GM18499 (cell line): ENCODE data around the gene DRC3.
"Not testable (repeated sequence)": the region's sequence is repeated elsewhere in the genome, so short reads cannot be mapped to it uniquely, and the experiment has no call there.

Experiments
- ATAC-seq: cut with Tn5 transposase; IDR thresholded peaks from one replicate; pipeline ENCODE4 v1.9.1; 2021; ENCODE audit warnings: moderate number of reproducible peaks; ENCODE audit not compliant: insufficient read depth, unreplicated experiment

Gene DRC3

DNA sequence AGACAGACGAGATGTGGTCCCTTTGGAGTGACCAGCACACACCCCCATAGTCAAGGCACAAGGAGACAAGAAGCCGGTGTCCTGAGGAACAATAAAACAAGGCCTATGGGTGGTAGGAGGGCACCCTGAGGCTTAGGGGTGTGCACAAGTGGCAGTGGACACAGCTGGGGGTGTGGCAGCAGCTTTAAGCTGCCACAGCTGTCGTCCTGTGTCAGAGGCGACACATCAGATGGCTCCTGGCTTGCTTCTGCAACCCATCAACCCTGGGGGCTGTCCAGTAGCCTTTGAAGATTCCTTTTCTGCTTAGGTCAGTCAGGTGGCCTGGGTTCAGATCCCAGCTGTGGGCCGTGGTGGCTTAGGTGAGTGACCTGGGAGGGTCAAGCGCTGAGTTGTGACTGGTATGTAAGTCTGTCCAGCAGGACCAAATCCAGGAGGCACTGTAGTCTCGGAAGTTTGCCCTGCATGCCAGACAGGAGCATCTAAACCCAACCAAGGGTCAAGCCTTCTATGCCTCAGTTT lies 15.8 kb downstream of the DRC3 start:
- ATAC-seq: no peak

DNA sequence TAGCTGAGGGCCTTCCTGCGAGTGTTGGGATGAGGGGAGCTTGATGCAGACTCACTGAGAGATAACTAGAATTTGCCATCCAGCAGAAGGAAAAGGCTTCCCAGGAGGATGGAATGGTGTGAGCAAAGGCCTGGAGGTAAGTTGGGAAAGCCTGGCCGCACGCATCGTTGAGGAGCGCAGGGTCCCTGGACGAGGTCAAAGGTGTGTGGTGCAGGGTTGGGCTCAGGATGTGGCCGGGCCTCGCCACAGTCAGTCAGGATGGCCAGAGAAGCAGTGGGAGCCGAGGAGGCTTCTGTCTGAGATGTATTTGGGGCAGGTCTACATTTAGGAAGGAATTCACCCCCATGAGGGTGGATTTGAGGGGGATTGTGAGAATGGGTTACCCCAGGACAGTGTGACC lies 16.4 kb downstream of the DRC3 start:
- ATAC-seq: no peak

DNA sequence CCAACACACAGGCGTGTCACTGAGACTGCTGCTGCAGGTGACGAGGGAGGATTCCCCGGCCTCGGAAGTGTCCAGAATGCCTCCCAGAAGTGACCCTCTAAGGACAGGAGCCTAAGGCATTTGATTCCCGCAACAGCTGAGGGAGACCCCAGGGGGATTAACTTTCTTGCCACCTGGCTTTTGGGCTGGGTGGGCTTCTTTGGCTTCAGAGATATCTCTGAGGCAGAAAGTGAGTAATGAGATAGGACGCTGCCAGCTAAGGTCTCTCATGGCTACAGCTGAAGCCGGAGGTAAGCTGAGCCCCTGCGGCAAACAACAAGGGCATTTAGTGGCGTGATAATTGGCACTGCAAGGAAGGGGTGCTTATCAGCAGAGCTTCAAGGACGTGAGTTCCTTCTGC lies 17.0 kb downstream of the DRC3 start:
- no peak for ATAC-seq

DNA sequence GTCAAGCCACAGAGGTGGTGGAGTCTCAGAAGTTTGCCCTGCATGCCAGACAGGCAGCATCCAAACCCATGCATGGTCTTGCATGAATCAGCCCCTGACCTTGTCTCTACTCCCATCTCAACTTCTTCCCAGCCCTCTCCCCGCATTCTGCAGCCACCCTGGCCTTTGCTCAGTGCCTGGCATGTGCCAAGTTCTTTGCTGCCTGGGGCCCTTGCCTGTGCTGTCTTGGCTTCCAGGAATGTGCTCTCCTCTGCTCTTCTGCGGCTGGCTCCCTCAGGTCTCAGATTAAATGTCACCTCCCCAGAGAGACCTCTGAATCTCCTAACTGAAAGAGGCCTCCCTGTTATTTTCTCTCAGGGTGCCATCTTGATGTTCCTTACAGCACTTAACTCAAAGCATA lies 17.6 kb downstream of the DRC3 start:
- no peak for ATAC-seq

DNA sequence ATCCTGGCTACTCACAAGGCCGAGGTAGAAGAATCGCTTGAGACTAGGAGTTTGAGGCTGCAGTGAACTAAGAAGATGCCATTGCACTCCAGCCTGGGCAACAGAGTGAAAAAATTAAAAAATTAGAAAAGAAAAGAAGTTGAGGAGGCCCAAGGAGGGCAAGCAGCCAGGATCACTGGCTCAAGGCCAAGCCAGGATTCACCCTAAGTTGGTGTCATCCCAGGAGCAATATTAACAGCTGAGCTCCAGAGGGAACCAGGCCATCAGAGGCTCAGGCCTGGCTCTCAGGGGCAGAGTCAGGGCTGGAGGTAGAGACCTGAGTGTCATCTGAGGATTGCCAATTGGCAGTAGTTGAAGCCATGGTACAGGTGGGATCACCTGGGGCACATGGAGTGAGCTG lies 20.7 kb downstream of the DRC3 start:
- ATAC-seq: no peak

DNA sequence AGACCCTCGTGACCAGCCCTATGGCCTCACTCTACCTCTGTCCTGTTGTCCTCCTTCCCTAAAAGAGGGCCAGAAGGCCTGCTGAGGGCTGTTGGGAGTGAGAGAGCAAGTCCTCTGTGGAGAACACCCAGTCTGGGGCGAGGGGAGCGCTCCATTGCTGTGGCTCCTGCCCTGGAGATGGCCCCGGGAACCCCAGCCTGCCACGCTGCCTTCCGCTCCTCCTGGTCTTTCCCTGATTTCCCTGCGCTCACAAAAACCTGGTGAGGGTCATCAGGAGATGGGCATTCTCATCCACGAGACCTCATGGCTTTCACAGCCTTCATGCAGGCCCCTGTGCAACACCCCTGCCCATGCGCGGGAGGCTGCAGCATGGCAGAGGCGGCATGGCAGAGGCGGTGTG lies 21.2 kb downstream of the DRC3 start:
- ATAC-seq: no peak

DNA sequence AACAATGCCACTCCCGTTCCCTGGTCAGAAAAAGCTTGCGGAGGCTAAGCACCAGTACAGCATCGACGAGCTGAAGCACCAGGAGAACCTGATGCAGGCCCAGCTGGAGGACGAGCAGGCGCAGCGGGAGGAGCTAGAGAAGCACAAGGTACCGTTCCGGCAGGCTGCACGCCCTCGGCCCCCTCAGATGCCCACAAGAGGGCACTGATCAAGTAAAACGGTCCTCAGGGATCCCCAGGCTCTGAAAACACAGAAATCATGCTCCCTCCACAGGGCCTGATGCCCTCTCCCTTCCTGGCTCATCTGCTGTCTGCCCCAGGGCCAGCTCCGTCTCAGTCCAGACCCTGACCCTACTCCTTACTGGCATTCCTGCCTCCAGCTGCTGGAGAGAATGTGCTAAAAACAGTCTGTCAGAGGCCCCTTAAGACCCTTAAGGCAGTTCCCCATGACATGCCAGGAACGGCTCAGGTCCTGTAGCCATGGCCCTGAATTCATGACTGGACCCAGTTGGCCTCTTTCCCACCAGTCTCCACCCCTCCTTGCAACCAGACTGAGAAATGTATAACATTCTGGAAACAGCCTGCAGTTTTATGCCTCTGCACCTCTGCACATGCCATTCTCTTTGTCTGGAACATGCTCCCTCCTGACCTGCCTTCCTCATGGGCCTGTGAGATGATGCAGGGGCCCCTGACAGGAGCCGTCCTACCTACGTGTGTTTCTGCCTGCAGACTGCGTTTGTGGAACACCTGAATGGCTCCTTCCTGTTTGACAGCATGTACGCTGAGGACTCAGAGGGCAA lies 21.8 kb downstream of the DRC3 start:
- ATAC-seq: no peak

DNA sequence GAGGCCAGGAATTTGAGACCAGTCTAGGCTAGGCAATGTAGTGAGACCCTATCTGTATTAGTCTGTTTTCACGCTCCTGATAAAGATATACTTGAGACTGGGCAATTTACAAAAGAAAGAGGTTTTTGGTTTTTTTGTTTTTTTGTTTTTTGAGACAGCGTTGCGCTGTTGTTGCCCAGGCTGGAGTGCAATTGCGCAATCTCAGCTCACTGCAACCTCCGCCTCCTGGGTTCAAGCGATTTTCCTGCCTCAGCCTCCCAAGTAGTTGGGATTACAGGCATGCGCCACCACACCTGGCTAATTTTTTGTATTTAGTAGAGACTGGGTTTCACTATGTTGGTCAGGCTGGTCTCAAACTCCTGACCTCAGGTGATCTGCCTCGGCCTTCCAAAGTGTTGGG lies 23.2 kb downstream of the DRC3 start:
- not testable (repeated sequence) for ATAC-seq

DNA sequence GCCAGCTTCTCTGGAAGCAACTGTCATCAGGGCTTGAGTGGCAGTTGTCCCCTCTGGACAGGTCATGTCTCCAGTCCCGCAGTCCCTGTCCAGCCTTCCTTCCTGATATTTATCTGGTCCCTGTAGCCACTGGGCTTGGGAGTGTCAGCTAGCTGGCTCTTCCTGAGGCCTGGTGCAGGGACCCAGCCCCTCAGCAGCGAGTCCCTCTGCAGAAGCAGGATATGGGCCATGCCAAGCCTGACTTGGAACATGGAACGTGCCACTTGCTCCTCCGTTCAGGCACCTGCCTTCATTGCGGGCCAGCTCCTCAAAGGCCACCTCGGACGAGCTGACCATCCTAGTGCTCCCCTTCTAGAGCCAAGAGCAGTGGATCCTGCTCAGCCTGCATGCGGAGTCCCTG lies 26.3 kb downstream of the DRC3 start:
- ATAC-seq: no peak

DNA sequence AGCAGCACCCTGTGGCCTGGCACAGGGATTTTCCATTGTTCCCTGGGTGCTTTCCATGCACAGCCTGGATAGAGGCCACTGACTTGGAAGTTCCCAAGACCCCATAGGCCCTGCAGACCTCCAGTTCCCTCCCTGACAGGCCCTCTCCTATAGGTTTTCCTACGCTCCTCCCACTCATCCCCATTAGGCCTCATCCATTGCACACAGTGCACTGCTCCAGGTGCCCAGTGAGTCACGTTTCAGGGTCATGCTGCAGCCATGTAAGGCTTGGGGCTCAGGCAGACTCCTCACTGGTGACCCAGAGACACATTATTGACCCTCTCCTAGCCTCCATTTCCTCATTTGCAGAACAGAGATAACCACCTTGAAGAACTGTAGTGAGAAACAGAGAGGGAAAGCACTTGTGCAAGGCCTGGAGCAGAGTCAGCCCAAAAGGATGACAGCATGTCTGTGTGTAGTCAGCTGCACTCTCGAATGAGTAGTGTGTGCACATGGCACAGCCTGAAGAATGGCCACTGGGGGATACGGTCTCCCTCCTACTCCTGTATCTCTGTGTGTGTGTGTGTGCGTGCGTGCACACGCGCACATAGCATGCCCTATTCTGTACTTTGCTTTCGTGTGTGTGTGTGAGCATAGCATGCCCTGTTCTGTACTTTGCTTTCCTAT lies 26.8 kb downstream of the DRC3 start:
- no peak for ATAC-seq

DNA sequence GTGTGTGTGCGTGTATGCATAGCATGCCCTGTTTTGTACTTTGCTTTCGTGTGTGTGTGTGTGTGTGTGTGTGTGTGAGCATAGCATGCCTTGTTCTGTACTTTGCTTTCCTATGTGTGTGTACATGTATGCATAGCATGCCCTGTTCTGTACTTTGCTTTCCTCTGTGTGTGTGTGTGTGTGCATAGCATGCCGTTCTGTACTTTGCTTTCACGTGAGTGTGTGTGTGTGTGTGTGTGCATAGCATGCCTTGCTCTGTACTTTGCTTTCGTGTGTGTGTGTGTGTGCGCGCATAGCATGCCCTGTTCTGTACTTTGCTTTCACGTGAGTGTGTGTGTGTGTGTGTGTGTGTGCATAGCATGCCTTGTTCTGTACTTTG lies 27.4 kb downstream of the DRC3 start:
- ATAC-seq: no peak

DNA sequence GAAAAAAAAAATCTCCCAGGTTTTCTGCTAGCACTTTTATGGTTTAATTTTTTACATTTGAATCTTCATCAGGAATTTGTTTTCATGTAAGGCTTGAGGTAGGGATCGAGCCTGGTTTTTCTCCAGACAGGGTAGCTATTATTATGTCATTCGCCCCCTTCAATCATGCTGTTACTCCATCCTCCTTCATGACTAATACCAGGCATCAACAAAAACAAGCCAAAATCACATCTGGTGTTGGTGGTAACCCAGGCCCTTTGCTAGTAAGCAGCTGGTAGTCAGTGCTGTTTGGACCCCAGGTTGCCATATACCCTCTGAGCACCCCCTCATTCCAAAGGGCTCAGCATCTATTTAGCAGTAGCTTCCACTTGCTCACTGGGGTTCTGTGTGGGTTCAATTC lies 29.5 kb downstream of the DRC3 start:
- no peak for ATAC-seq

DNA sequence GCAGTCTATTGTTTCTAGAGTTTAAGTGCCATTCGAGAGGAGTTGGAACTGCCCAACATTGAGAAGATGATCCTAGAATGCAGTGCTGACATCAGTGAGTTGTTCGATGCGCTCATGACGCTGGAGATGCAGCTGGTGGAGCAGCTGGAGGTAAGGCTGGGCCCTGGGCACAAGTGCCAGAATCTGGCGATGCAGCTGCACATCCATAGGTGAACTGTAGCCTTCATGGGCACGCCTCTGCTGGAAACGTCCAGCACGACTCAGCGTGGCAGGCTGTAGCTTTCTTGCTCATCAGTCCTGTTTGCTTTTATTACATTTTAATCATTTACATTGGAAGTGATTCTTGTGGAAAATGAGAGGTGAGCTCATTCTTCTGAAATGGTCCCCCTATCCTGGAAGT lies 31.7 kb downstream of the DRC3 start:
- no peak for ATAC-seq

DNA sequence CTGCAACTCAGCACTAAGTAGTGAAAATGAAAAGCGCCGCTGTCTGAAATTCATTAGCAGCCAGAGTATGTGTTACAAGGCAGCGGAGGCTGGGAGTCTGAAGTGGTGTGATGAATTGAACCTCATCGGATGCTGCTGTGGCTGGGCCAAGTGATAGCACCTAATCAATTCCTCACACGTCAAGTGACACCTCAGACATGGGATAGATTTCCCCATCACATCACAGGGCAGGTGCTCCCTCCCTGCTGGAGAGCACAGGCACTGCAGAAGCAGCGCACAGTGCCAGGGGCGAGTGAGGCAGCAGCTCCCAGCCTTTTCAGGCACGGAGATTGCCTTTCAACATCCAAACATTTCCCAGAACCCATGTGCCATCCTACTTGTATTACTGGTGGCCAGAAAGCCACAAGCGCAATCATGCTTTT lies 32.2 kb downstream of the DRC3 start:
- ATAC-seq: no peak

DNA sequence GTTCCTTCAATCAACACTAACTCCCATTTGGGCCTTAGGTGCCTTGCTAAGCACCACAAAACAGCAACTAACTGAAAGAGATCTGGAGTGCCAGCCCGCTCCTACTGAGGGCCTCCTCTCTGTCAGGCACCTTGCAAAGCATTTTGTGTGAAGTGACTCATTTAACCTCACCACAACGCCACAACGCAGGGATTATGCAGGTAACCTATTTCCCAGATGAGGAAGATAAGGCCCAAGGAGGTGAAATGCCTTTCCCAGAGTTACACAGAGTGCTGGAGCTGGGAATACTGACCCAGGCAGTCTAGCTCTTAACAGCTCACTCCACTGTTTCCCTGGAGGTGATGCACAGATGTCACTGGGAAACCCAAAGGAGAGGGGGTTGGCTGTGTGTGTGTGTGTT lies 32.8 kb downstream of the DRC3 start:
- no peak for ATAC-seq

DNA sequence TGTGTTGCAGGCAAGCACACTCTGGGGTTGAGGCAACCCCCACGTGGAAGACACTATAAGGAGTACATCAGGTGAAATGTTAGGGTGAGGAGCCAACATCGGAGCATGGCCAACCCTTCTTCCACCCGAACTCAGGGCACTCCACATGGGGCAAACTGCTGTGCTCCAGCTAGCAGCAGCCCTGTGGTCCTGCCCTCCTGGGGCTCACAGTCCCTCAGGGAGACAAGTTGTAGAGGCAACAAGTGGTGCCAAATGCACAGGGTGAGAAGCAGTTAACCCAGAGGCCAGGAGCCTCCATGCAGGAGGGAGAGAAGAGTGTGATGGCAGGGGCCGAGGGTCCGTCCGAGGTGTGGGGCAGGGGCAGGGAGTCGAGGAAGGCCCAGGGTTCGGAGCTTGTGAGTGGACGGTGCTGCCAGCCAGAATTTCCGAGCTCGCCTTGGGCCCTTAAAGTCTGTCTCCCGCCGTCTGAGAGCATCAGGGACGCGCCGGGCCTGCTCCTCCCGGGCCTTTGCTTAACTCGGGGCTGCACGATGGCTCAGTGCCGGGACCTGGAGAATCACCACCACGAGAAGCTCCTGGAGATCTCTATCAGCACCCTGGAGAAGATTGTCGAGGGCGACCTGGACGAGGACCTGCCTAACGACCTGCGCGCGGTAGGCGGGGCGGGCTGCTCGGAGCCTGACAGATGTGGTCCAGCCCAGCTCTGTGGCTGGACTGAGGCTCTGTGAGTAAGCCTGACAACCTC lies 34.0 kb downstream of the DRC3 start:
- ATAC-seq: no peak

DNA sequence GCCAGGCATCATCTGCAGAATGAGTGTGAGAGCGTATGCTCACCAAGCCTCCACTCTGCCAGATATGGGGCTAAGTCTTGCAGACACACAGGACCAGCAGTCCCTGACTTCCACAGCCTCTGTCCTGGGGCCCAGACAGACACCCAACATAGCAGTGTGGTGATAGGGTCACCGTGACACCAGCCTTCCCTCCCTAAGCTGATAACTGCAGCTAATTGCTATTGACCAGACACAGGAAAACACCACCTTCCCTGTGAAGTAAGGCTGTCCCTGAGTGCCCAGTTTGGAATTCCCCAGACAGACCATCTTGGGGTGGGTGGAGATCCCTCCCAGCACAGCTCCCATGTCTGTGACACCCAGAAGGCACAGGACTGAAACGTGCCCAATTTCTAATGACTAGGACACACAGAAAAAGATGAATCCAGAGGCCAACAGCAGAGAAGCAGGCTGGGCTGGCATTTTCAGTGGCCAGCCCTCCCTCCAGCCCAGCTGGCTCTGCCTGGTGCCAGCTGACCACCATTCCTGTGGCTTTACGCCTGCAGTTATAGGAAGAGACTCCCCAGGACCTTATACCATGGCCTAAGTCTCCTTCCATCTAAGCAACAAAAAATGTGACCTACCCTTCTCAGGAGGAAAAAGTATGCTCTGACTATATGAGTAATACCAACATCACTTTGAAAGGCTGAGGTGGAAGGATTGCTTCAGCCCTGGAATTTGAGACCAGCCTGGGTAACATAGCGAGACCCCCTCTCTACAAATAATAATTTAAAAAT lies 36.0 kb downstream of the DRC3 start:
- no peak for ATAC-seq

DNA sequence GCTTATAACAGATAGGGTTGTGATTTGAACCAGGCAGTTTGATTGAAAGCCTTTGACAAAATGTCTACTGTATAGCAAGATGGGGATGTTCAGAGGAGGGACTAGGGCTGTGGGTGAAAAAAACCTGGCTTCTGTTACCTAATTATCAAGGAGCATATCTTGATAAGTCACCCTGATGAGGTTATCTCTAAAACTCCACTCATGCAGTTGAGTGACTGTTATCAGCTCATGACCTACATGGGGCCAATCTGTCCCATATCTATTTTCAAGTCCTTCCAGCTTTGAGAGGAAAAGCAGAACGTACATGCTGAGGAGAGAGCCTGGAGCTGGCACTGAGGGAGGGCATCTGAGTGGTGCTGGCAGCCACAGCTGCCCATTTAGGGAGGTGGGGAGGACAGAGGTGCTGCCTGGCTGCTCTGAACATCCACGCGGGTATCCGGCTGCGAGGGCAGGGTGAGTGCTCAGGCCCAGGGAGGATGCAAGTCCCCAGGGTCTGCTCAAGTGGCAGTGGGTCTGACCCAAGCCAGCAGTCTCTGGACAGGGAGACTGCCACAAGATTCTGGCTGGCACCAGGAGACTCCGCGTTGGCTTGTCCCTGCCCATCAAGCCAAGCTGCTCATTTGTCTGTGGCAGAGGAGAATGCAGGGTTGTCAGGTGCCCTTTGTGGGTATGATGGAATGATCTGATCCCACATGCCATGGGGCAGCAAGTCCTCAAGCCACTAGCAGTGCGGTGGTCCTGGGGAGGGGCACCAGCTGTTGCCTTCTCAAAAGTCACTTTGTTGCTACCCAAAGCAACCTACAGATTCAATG lies 37.2 kb downstream of the DRC3 start:
- no peak for ATAC-seq

DNA sequence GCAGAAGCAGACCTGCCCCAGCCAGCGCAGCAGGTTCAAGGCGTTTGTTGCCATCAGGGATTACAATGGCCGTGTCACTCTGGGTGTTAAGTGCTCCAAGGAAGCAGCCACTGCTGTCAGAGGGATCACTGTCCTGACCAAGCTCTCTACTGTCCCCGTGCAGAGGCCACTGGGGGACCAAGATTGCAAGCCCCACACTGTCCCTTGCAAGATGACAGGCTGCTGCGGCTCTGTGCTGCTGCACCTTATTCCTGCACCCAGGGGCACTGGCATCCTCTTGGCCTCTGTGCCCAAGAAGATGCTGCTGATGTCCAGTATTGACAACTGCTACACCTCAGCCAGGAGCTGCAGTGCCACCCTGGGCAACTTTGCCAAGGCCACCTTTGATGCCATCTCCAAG lies 38.6 kb downstream of the DRC3 start:
- ATAC-seq: no peak

DNA sequence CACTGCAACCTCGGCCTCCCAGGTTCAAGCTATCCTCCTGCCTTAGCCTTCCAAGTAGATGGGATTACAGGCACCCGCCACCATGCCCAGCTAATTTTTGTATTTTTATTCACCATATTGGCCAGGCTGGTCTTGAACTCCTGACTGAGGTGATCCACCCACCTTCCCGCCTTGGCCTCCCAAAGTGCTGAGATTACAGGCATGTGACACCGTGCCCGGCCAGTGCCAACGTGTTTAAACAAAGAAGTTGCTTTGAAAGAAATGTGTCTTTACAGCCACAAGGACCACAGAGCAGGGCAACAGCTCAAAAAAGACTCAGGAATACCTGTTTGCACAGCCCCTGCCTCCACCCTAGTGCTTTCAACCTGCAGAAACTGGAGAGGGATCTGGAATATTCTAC lies 41.3 kb downstream of the DRC3 start:
- ATAC-seq: no peak
